ENCODE data around the gene SAP25.
A peak's percentile ranks its signal among the peaks of the same experiment; 100 is the strongest.

Gene SAP25

DNA sequence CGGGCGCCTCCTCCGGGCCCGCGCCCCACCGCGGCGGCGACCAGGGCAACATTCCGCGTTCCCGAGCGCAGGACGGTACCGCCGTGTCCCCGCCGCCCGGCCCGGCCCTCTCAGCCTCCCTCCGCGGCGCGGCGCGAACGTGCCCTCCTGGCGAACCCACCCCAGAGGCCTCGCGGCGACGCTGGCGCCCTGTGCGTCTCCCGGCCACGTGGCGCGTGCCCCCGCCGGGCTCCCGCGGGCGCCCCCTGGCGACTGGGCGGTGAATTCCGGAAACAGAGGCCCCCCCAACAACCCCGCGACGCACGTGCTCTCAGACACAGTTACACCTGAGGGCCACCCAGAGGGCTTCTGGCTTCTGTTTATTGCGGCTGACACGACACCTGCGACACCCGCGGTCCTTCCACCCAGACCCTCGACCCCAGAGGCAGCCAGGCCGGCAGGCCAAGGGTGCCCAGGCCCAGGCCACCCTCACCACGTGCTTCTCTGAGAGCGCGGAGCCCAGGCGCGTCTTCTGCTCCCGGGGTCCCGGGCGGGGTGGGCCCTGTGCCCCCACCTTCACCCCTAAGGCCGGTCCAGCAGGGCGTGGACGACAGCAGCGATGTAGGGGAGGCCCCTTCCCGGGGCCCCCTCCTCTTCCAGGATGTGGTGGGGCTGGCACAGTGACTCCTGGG lies at the start of gene SAP25:
TSS of gene SAP25 (minus strand) at position 210 of the 671 bp plus-strand sequence. CDS start at position 52, 158 bp downstream.
- no peak for DNase-seq (ENCODE audit: low read depth)
- no peak within 1 kb of the TSS for H3K4me3 ChIP-seq (ENCODE audit: low read depth, low read length)

DNA sequence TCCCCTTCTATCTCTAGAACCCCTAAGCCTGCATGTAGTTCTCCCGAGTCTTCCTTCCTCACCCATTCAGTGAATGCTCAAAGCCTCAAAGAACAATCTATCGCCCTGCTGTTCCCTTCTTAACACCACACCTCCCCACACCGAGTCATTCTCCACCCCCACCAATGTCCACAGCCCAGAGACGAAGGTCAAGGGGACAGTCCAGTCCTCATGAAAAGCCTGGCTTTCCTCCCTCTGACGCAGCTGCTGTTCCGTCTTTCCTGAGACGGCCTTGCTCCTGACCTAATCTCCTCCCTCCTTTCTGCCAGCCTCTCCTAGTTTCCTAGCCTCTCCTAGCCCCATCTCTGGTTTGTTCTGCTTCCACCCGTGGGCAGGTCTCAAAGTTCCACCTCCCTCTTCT lies 47.9 kb upstream of the SAP25 start:
- DNase-seq (ENCODE audit: low read depth) = no peak
- H3K4me3 ChIP-seq (ENCODE audit: low read depth, low read length) = no peak overlapping the region

DNA sequence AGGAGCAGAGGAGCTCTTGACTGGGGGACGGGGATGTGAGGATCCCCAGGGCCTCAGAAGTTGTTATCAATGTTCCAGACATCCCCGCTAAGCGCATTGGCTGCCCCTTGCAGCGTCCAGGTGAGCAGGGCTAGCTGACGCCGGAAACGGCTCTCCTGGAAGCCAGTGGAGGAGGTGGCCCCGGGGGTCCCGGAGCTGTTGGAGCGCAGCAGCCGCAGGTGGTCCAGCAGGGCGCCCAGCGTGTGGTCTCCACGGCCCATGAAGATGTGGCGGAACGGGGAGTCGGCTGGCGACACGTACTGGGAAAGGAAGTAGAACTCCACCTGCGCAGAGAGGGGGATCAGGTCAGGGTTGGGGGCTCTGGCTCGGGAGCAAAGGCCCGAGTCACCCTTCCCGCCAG lies 47.1 kb upstream of the SAP25 start:
- no peak overlapping the region for H3K4me3 ChIP-seq (ENCODE audit: low read depth, low read length)
- no peak for DNase-seq (ENCODE audit: low read depth)

DNA sequence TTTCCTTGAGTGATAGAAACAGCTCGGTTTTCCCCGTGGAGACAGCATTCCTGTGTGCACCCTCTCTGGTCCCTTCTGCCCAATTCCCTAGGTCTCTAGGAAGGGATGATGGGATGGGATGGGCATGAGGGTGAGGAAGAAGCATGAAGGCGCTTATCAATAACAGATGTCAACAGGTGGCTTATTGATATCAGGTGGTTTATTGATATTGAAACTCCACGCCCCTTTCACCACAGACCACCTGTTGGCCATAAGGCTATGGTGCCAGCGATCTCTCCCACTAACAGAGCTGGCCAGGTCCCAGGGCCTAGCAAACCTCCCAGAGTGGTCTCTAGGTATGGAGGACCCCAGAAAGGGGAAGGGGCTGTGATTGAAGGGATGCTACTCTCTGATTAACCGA lies 46.5 kb upstream of the SAP25 start:
- H3K4me3 ChIP-seq (ENCODE audit: low read depth, low read length) = no peak overlapping the region
- no peak for DNase-seq (ENCODE audit: low read depth)

DNA sequence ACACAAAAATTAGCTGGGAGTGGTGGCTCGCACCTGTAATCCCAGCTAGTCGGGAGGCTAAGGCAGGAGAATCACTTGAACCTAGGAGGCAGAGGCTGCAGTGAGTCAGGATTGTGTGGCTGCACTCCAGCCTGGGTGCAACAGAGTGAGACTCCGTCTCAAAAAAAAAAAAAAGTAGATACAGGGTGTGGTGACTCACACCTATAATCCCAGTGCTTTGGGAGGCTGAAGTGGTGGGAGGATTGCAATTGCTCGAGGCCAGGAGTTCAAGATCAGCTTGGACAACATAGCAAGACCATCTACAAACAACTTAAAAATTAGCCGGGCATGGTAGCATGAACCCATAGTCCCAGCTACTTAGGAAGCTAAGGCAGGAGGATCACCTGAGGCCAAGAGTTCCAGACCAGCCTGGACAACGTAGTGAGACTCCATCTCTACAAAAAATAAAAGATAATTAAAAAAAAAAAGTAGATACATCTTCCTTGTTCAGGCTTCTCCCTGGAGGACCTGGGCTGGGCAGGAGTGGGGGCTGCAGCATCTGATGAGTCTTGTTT lies 40.7 kb upstream of the SAP25 start:
- no peak overlapping the region for H3K4me3 ChIP-seq (ENCODE audit: low read depth, low read length)
- DNase-seq (ENCODE audit: low read depth) = no peak

DNA sequence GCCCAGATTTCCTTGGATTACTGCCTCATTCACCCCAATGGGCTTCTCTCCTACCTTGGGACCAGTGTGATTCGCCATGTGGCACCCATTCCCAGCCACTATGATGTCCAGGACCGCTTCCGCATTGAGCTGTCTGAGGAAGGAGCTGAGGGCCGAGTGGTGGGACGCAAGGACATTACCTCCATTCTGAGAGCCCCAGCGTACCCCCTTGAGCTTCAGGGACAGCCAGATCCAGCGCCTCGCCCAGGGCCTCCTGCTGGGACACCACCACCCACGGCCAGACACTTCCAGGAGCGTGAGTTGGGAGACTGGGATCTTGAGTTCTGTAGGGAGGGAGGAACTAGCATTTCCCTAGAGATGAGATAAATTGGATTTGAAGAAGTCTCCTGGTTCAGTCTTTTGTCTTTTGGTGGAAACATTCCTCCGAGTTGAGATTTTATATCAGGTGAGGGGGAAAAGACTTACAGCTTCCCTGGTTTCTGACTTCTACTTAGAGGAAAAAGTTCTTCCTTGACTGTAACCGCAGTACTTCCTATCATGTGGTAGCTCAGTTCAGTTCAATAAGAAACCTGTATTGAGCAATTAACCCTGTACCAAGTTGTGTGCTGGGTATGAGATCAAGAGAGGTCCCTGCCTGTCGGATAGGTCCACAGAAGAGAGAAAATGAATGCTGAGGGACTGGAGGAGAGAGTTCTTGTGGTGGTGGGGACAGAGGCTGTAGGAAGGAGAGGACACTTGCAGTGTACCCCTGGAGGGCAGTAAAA lies 39.9 kb upstream of the SAP25 start:
- H3K4me3 ChIP-seq (ENCODE audit: low read depth, low read length) = peak overlapping the region; percentile 88
- DNase-seq (ENCODE audit: low read depth) = no peak

DNA sequence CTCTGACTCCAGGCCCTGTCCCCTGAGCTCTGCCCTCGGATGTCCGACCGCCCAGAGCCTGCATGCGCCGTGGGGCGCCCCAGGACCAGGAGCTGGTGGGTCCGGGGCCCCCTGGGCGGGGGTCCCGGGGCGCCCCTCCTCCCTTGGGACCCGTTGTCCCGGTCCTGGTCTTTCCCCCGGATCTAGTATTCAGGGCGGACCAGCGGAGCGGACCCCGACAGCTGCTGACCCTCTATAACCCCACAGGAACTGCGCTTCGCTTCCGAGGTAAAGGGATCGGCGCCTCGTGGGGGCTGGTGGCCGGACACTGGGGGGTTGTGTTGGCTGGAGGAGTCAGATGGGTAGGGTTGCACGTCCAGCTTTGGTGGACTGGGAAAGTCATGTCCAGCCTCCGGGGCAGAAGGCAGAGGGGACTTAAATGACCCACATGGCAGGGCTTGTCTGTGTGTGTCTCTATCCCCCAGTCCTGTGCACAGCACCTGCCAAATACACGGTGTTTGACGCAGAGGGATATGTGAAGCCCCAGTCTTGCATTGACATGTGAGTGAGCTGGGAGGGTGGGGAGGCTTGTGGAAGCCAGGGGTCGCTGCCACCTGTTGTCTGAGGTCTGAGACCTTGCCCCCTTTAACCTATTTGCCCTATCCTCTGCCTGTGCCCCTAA lies 39.2 kb upstream of the SAP25 start:
- no peak for DNase-seq (ENCODE audit: low read depth)
- H3K4me3 ChIP-seq (ENCODE audit: low read depth, low read length) = peak overlapping the region; percentile 88

DNA sequence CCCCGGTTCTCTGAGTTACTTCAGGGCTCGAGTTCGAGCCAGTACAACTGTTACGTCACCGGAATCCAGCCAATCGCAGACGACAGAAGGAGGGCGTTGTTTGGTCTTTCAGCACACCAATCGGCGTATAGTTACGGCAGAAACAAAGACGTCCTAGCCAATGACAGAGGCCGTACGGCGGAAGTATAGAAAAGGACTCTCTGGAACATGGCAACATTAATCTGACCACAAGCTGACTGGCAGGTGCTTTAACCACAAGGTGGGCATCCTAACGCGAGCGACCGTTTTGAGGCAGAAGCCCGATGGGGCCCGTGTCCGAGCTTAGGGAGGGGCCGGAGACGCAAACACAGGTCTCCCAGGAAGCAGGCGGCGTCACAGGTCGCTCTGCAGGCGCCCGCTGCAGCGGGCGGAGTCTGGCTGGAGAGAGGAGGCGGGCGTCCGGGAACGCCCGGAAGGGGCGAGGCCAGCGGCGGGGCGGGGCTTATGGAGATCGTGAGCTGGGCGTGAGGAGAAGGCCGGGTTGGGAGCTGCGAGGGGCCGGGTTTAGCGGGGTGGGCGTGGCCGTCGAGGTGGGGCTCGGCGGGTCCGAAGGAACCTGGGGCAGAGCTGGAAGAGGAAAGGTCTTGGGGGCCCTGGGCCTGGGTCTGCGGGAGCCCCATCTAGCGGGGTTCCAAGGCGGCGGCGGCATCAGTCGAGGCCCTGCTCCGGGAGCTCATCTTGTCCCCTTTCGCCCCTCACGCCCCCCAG lies 38.5 kb upstream of the SAP25 start, which contains the start of gene MOSPD3:
TSS of gene MOSPD3 (plus strand) at position 558 of the 747 bp plus-strand sequence. CDS start 252 bp downstream, outside the sequence.
- DNase-seq (ENCODE audit: low read depth) = peak; percentile 98
- peak within 1 kb of the TSS; percentile 88 for H3K4me3 ChIP-seq (ENCODE audit: low read depth, low read length)

DNA sequence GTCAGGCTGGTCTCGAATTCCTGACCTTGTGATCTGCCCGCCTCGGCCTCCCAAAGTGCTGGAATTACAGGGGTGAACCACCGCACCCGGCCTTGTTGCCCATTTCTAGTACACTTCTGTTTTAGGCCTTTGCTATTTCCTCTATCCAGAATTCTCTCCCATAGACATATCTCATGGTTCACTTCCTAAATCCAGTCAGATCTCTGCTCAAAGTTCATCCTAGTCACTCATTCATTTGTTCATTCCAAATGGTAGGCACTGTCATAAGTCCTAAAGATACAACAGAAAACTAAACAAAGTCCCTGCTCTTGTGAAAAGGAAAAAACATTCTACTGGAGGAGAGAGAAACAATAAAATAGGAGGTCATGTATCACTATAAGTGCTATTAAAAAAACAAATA lies 36.3 kb upstream of the SAP25 start:
- DNase-seq (ENCODE audit: low read depth) = no peak

DNA sequence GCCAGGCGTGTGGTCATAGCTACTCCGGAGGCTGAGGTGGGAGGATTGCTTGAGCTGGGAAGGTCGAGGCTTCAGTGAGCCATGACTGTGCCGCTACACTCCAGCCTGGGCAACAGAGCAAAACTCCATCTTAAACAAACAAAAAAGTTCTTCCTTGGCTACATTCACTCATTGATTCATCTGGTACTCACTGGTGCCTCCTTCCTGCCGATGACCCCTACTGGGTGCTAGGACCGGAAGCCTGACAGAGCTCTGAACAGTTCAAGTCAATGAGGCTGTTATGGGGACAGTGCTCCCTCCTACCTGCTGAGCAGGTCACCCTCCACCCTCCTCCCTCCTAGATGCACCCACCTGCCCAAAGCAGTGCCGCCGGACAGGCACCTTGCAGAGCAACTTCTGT lies 33.4 kb upstream of the SAP25 start:
- no peak overlapping the region for H3K4me3 ChIP-seq (ENCODE audit: low read depth, low read length)
- no peak for DNase-seq (ENCODE audit: low read depth)

More for the DNA sequence above, 36.3 kb upstream of the SAP25 start:
- H3K4me3 ChIP-seq (ENCODE audit: low read depth, low read length) = no peak overlapping the region

DNA sequence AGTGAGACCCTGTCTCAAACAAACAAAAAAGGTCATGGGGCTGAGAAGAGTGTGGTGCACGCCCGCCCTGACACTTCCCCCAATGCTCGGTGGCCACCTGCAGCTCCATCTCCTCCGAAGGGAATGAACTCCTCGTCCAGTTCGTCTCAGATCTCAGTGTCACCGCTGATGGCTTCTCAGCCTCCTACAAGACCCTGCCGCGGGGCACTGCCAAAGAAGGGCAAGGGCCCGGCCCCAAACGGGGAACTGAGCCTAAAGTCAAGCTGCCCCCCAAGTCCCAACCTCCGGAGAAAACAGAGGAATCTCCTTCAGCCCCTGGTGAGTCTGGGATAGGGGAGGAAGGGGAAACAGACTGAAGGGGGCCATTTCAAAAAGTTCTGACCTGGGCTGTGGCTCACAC lies 32.6 kb upstream of the SAP25 start:
- DNase-seq (ENCODE audit: low read depth) = no peak
- H3K4me3 ChIP-seq (ENCODE audit: low read depth, low read length) = no peak overlapping the region

DNA sequence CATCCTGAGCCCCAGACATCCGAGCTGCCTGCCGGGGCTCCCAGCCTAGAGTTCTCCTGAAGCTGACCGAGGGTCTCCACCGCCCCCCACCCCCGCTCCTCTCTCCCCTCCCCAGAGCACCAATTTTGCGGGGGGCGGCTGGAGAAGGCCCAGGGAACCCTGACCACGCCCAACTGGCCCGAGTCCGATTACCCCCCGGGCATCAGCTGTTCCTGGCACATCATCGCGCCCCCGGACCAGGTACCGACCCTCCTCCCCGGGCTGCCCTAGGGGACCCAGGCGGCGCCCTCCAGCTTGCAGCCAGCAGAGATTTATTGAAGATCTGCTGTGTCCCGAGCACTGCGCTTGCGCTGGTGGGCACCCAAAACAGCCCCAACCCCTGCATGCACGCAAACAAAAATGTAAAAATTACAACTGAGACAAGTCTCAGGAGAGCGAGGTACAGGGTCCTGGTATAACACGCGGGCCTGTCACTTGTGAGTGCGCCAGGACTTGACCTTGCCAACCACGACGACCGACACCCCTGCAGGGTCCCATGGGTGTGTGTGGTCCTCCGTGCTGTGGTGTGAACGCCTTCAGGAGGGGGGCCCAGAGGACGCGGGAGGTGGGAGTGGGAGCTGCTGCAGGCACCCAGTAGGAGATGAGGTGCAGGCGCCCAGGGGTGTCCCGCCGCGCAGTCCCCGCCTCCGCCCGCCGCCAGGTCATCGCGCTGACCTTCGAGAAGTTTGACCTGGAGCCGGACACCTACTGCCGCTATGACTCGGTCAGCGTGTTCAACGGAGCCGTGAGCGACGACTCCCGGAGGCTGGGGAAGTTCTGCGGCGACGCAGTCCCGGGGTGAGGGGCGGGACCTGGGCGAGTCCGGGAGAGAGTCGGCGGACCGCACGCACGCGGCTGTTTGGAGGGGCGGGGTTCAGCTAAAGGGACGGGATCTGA lies 31.5 kb upstream of the SAP25 start:
- no peak for DNase-seq (ENCODE audit: low read depth)
- H3K4me3 ChIP-seq (ENCODE audit: low read depth, low read length) = peak overlapping the region; percentile 57

DNA sequence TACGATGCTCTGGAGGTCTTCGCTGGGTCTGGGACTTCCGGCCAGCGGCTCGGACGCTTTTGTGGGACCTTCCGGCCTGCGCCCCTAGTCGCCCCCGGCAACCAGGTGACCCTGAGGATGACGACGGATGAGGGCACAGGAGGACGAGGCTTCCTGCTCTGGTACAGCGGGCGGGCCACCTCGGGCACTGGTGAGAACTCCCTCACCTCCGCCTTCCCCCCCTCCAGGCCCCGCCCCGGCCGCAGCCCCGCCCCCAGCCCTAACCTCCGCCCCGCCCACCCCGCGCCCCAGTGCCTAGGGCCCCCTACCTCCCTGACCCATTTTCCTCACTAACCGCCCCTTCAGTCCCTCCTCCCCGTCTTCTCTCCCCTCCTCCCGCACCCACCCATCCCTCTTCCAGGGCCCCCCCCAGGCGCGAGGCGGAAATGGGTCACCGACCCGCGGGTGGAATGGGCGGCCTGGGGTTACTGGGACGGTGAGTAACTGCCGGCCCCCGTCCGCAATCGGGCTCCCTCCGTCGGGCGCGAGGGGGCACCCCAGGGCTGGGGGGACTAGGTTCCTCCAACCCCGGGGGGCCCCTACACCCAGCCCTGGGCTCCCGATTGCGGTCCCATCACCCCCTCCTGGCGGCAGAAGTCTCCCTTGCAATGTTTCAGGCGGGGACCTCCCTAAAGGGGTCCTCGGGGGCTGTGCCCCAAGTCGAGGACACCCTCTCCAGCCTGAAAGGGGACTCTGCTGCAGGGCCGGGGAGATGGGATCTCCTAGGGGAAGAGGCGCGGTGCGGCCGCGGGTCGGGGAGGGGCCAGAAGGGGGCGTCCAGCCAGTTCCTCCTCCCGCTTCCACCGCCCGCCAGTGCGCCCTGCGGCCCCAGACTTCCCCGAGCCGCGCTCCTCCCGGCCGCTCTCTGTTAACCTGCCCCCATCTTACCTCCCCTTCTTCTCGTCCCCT lies 30.6 kb upstream of the SAP25 start:
- peak overlapping the region; percentile 89 for H3K4me3 ChIP-seq (ENCODE audit: low read depth, low read length)

DNA sequence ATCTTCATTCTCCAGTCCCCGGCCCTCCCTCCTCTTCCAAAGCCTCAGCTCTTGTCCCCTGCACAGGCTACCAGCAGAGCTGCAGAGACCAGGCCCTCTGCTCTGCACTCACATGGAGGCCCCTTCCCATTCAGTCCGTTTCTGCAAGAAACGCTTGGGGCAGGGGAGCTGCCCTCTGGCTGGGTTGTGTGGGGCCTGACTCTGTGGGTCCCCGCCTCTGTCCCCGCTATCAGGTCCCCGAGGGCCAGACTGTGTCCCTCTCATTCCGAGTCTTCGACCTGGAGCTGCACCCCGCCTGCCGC lies 30.0 kb upstream of the SAP25 start:
- DNase-seq (ENCODE audit: low read depth) = no peak
- H3K4me3 ChIP-seq (ENCODE audit: low read depth, low read length) = peak overlapping the region; percentile 89

More for the DNA sequence above, 30.6 kb upstream of the SAP25 start:
- no peak for DNase-seq (ENCODE audit: low read depth)

DNA sequence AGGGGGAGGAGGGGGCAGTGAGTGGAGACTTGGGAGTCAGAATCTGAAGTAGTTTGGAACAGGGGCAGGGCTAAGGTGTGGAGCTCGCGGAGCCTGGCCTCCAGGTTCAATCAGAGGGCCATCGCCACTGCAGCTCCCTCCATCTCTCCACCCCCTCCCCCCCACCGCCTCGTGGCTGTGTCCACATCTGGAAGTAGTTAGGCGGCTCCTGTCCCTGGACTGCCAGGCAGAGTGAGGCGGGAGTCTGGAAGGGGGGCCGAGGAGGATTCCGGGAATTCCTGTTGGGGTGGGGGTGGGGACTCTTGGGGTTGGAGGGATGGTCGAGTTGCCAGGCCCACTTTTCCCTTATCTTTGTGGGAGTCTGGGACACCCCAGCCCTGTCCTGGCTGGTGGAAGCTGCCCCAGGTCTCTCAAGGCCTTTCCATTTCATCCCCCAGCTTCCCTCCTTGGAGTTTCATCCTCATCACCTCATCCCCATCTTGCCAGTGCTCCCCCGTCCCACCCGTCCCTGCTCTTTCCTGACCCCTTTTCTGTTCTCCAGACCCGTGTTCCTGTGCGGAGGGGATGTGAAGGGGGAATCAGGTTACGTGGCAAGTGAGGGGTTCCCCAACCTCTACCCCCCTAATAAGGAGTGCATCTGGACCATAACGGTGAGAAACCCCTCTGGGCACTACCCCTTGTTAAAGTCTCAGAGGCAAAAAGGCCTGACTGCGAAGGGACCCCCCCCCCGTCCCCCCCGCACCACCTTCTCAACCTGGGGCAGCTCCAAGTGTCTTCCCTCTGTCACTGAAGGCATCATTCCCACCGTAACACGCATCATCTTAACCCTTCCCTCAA lies 29.4 kb upstream of the SAP25 start:
- peak overlapping the region; percentile 89 for H3K4me3 ChIP-seq (ENCODE audit: low read depth, low read length)
- DNase-seq (ENCODE audit: low read depth) = peak; percentile 54

DNA sequence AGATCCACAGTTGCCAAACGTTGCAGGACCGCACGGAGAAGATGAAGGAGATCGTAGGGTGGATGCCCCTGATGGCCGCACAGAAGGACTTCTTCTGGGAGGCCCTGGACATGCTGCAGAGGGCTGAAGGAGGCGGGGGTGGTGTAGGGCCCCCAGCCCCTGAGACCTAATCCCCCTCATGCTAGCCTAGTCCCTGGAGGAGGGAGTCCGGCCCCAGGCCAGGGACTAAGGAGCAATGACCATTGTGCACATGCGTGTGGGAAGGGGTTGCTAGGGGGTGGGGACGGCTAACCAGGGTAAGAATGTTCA lies 27.0 kb upstream of the SAP25 start:
- H3K4me3 ChIP-seq (ENCODE audit: low read depth, low read length) = no peak overlapping the region
- no peak for DNase-seq (ENCODE audit: low read depth)

Measured in skeletal muscle cell (primary cell).